ENCODE results near the gene CEP120. TPM values are rescaled to one million over a fixed set of nuclear protein-coding genes. Genes with fewer than 3 reads are reported as not detected.
"Not testable (repeated sequence)": the region's sequence is repeated elsewhere in the genome, so short reads cannot be mapped to it uniquely, and the experiment has no call there.

Gene CEP120
- total RNA-seq, 1 experiment from 2014 or later = 13.3 TPM

- H3K9me3 ChIP-seq = no peaks in the 10 kb centered on the region
- no peaks in the 10 kb centered on the region; the same call in 1 of the 2 replicates for H3K27me3 ChIP-seq
- no peak for DNase-seq
- H3K4me3 ChIP-seq = no peak overlapping the region
- no peaks in the 10 kb centered on the region for H3K36me3 ChIP-seq
These were observed 24.9 kb upstream of the CEP120 start for GRCh38 chr5:123448017-123448617.

GRCh38 chr5:123444016-123444415 is 20.8 kb upstream of the CEP120 start:
- DNase-seq = no peak
- H3K4me3 ChIP-seq = no peak overlapping the region
- no peaks in the 10 kb centered on the region for H3K36me3 ChIP-seq

GRCh38 chr5:123441408-123441807 is 18.2 kb upstream of the CEP120 start:
- Histone ChIP-seq H3K27me3 (no peaks in the 10 kb centered on the region; the same call in 1 of the 2 replicates), H3K4me3 (no peak overlapping the region), H3K9me3 (no peaks in the 10 kb centered on the region), H3K36me3 (no peaks in the 10 kb centered on the region)
- no peak for DNase-seq

More at GRCh38 chr5:123444016-123444415, 20.8 kb upstream of the CEP120 start:
- no peaks in the 10 kb centered on the region; the same call in 1 of the 2 replicates for H3K27me3 ChIP-seq
- no peaks in the 10 kb centered on the region for H3K9me3 ChIP-seq

- DNase-seq = no peak
- Histone ChIP-seq H3K9me3 (no peaks in the 10 kb centered on the region), H3K36me3 (no peaks in the 10 kb centered on the region), H3K27me3 (no peaks in the 10 kb centered on the region), H3K4me3 (no peak overlapping the region)
These were observed 17.4 kb upstream of the CEP120 start for GRCh38 chr5:123440456-123441181.

- no peaks in the 10 kb centered on the region for H3K36me3 ChIP-seq
- no peak for DNase-seq
- no peak overlapping the region for H3K4me3 ChIP-seq
- no peaks in the 10 kb centered on the region for H3K9me3 ChIP-seq
- H3K27me3 ChIP-seq = no peaks in the 10 kb centered on the region
These were observed 16.5 kb upstream of the CEP120 start for GRCh38 chr5:123439709-123440108.

GRCh38 chr5:123438902-123439301 is 15.7 kb upstream of the CEP120 start:
- Histone ChIP-seq H3K4me3 (no peak overlapping the region), H3K36me3 (no peaks in the 10 kb centered on the region), H3K9me3 (no peaks in the 10 kb centered on the region), H3K27me3 (no peaks in the 10 kb centered on the region)
- no peak for DNase-seq

- DNase-seq = no peak
- H3K9me3 ChIP-seq = no peaks in the 10 kb centered on the region
- H3K4me3 ChIP-seq = no peak overlapping the region
These were observed 15.0 kb upstream of the CEP120 start for GRCh38 chr5:123438244-123438643.

GRCh38 chr5:123436201-123436600 is 13.0 kb upstream of the CEP120 start:
- Histone ChIP-seq H3K9me3 (no peaks in the 10 kb centered on the region), H3K27me3 (no peaks in the 10 kb centered on the region), H3K36me3 (no peaks in the 10 kb centered on the region), H3K4me3 (no peak overlapping the region)
- no peak for DNase-seq

More at GRCh38 chr5:123438244-123438643, 15.0 kb upstream of the CEP120 start:
- no peaks in the 10 kb centered on the region for H3K27me3 ChIP-seq
- no peaks in the 10 kb centered on the region for H3K36me3 ChIP-seq

GRCh38 chr5:123434796-123435195 is 11.6 kb upstream of the CEP120 start:
- Histone ChIP-seq H3K9me3 (no peaks in the 10 kb centered on the region), H3K4me3 (no peak overlapping the region), H3K36me3 (no peaks in the 10 kb centered on the region), H3K27me3 (no peaks in the 10 kb centered on the region)
- no peak for DNase-seq

- H3K36me3 ChIP-seq = no peaks in the 10 kb centered on the region
- no peaks in the 10 kb centered on the region for H3K9me3 ChIP-seq
- no peak overlapping the region for H3K4me3 ChIP-seq
- no peak for DNase-seq
- no peaks in the 10 kb centered on the region for H3K27me3 ChIP-seq
These were observed 10.4 kb upstream of the CEP120 start for GRCh38 chr5:123433596-123433995.

GRCh38 chr5:123430441-123430840 is 7.2 kb upstream of the CEP120 start:
- not testable (repeated sequence) for H3K4me3 ChIP-seq, H3K9me3 ChIP-seq, H3K27me3 ChIP-seq, H3K36me3 ChIP-seq, DNase-seq

- peak; percentile 72 for DNase-seq
- no peaks in the 10 kb centered on the region for H3K9me3 ChIP-seq
- no peak overlapping the region for H3K4me3 ChIP-seq
- H3K36me3 ChIP-seq = no peaks in the 10 kb centered on the region
- H3K27me3 ChIP-seq = no peaks in the 10 kb centered on the region
These were observed 6.8 kb upstream of the CEP120 start for GRCh38 chr5:123429993-123430392.

- H3K4me3 ChIP-seq = no peak overlapping the region
- DNase-seq = no peak
- no peaks in the 10 kb centered on the region for H3K36me3 ChIP-seq
- no peaks in the 10 kb centered on the region for H3K27me3 ChIP-seq
- no peaks in the 10 kb centered on the region for H3K9me3 ChIP-seq
These were observed 6.2 kb upstream of the CEP120 start for GRCh38 chr5:123429221-123429954.

GRCh38 chr5:123428521-123429220 is 5.5 kb upstream of the CEP120 start:
- Histone ChIP-seq H3K4me3 (no peak overlapping the region), H3K9me3 (no peaks in the 10 kb centered on the region)

GRCh38 chr5:123427281-123427680 is 4.1 kb upstream of the CEP120 start:
- Histone ChIP-seq H3K9me3 (no peaks in the 10 kb centered on the region), H3K36me3 (no peaks in the 10 kb centered on the region), H3K27me3 (no peaks in the 10 kb centered on the region), H3K4me3 (no peak overlapping the region)
- DNase-seq = no peak

More at GRCh38 chr5:123428521-123429220, 5.5 kb upstream of the CEP120 start:
- Histone ChIP-seq H3K27me3 (no peaks in the 10 kb centered on the region), H3K36me3 (no peaks in the 10 kb centered on the region)
- DNase-seq = no peak

- Histone ChIP-seq H3K27me3 (no peaks in the 10 kb centered on the region), H3K9me3 (no peaks in the 10 kb centered on the region), H3K4me3 (no peak overlapping the region), H3K36me3 (peaks cover 2% of the 10 kb centered on the region; the same call in 1 of the 2 replicates)
- DNase-seq = no peak
These were observed 2.2 kb upstream of the CEP120 start for GRCh38 chr5:123425431-123425830.

Measured in MG63 (cell line).